ENCODE measurements around the gene MAGI2.

The MAGI2 gene

DNA sequence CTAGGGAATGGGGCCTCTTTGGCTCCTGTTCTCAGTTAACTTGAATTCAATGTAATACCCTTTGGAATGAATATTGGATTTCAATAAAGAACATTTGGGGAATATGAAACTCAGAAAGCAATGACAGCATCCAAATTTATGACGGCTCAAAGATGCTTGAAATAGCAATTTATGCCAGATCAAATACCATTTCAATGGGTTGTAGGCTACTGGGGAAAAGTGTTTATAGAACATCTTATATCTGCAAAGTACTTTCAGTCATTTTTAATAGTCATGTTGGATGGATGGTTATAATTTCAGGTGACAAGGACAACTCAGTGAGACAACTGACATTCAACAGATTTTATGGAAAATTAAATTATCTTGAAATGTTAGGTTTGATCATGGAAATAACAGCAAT is 882.2 kb downstream of the MAGI2 start:
- no peaks in the 10 kb centered on the region for H3K36me3 ChIP-seq (ENCODE audit: control insufficient read depth, insufficient read depth, low read length)

GRCh38 chr7:78568690-78569089 is 884.8 kb downstream of the MAGI2 start:
- Histone ChIP-seq H3K36me3 (ENCODE audit: control insufficient read depth, insufficient read depth, low read length) (no peaks in the 10 kb centered on the region), H3K4me3 (ENCODE audit: low read length) (no peak overlapping the region), H3K27ac (ENCODE audit: low read depth, low read length) (no peak overlapping the region), H3K27me3 (ENCODE audit: control insufficient read depth, insufficient read depth, low read length) (no peaks in the 10 kb centered on the region), H3K9ac (ENCODE audit: low read length) (no peak overlapping the region), H3K4me1 (ENCODE audit: control insufficient read depth, insufficient read depth, low read length) (no peaks in the 10 kb centered on the region)

More for the DNA sequence above, 882.2 kb downstream of the MAGI2 start:
- Histone ChIP-seq H3K4me3 (ENCODE audit: low read length) (no peak overlapping the region), H3K27ac (ENCODE audit: low read depth, low read length) (no peak overlapping the region), H3K4me1 (ENCODE audit: control insufficient read depth, insufficient read depth, low read length) (no peaks in the 10 kb centered on the region), H3K9ac (ENCODE audit: low read length) (no peak overlapping the region), H3K27me3 (ENCODE audit: control insufficient read depth, insufficient read depth, low read length) (no peaks in the 10 kb centered on the region)

DNA sequence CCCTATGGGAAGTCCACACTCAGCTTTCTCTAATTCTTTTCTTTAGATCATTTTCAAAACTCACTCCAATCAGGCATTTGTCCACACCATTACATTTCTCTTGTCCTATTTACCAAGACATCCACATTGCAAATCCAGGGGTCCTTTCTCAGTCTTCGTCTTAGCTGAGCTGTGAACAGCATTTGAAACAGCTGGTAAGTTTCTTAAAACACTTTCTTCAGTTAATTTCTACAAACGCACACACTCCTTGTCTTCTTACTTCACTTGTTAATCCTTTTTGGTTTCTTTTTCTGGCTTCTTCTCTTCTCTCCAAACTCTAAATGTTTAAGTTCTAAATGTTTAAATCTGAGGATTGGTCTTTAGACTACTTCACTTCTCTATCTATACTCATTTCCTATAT is 885.6 kb downstream of the MAGI2 start:
- Histone ChIP-seq H3K4me3 (ENCODE audit: low read length) (no peak overlapping the region), H3K9ac (ENCODE audit: low read length) (no peak overlapping the region), H3K4me1 (ENCODE audit: control insufficient read depth, insufficient read depth, low read length) (no peaks in the 10 kb centered on the region), H3K27me3 (ENCODE audit: control insufficient read depth, insufficient read depth, low read length) (no peaks in the 10 kb centered on the region), H3K36me3 (ENCODE audit: control insufficient read depth, insufficient read depth, low read length) (no peaks in the 10 kb centered on the region), H3K27ac (ENCODE audit: low read depth, low read length) (no peak overlapping the region)

- Histone ChIP-seq H3K27ac (ENCODE audit: low read depth, low read length) (no peak overlapping the region), H3K36me3 (ENCODE audit: control insufficient read depth, insufficient read depth, low read length) (no peaks in the 10 kb centered on the region)
Measured at GRCh38 chr7:78565784-78566183, 887.7 kb downstream of the MAGI2 start.

DNA sequence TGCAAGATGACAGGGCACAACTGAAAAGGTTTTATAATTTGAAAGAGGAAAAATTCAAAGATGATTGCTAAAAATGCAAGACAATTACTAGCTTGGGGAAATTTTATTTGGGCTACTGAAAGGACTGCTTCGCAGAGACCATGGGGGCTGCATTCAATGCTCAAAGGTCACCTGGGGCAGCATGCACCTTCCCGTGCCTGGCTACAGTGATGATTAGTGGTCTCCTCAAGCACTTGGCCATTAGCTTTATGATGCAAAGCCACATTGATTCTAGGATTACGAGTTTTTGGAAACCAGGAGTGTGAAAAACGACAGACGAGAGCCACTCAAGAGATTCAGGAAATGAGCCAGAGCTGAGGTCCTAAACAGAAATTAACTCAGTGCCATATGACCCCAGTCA is 890.3 kb downstream of the MAGI2 start:
- Histone ChIP-seq H3K9ac (ENCODE audit: low read length) (no peak overlapping the region), H3K27ac (ENCODE audit: low read depth, low read length) (no peak overlapping the region), H3K36me3 (ENCODE audit: control insufficient read depth, insufficient read depth, low read length) (no peaks in the 10 kb centered on the region), H3K27me3 (ENCODE audit: control insufficient read depth, insufficient read depth, low read length) (no peaks in the 10 kb centered on the region), H3K4me3 (ENCODE audit: low read length) (no peak overlapping the region), H3K4me1 (ENCODE audit: control insufficient read depth, insufficient read depth, low read length) (no peaks in the 10 kb centered on the region)

More at GRCh38 chr7:78565784-78566183, 887.7 kb downstream of the MAGI2 start:
- Histone ChIP-seq H3K27me3 (ENCODE audit: control insufficient read depth, insufficient read depth, low read length) (no peaks in the 10 kb centered on the region), H3K4me3 (ENCODE audit: low read length) (no peak overlapping the region), H3K4me1 (ENCODE audit: control insufficient read depth, insufficient read depth, low read length) (no peaks in the 10 kb centered on the region), H3K9ac (ENCODE audit: low read length) (no peak overlapping the region)

- H3K27ac ChIP-seq (ENCODE audit: low read depth, low read length), result no peak overlapping the region
- no peaks in the 10 kb centered on the region for H3K4me1 ChIP-seq (ENCODE audit: control insufficient read depth, insufficient read depth, low read length)
- no peak overlapping the region for H3K4me3 ChIP-seq (ENCODE audit: low read length)
- no peak overlapping the region for H3K9ac ChIP-seq (ENCODE audit: low read length)
- no peaks in the 10 kb centered on the region for H3K36me3 ChIP-seq (ENCODE audit: control insufficient read depth, insufficient read depth, low read length)
- H3K27me3 ChIP-seq (ENCODE audit: control insufficient read depth, insufficient read depth, low read length), result no peaks in the 10 kb centered on the region
Measured at GRCh38 chr7:78562191-78562590, 891.3 kb downstream of the MAGI2 start.

DNA sequence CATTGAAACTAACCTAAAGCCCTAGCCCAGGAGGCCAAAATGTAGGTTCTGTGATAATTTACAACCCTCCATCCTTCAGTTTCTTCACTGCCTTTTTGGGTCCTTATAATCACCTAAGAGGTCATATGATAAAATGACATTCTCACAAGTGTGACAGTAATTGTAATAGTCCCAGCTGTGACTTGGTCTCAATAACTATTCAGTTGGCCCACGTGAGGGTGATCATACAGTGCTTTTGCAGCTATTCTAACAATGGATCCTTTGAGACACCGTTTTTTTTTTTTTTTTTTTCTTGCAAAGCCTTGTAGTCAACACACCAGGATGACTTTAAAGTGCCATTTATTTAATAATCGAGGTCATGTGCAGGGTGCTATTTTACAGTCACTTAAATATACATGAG is 894.9 kb downstream of the MAGI2 start:
- Histone ChIP-seq H3K27ac (ENCODE audit: low read depth, low read length) (no peak overlapping the region), H3K4me1 (ENCODE audit: control insufficient read depth, insufficient read depth, low read length) (no peaks in the 10 kb centered on the region), H3K27me3 (ENCODE audit: control insufficient read depth, insufficient read depth, low read length) (no peaks in the 10 kb centered on the region), H3K36me3 (ENCODE audit: control insufficient read depth, insufficient read depth, low read length) (no peaks in the 10 kb centered on the region), H3K4me3 (ENCODE audit: low read length) (no peak overlapping the region), H3K9ac (ENCODE audit: low read length) (no peak overlapping the region)

DNA sequence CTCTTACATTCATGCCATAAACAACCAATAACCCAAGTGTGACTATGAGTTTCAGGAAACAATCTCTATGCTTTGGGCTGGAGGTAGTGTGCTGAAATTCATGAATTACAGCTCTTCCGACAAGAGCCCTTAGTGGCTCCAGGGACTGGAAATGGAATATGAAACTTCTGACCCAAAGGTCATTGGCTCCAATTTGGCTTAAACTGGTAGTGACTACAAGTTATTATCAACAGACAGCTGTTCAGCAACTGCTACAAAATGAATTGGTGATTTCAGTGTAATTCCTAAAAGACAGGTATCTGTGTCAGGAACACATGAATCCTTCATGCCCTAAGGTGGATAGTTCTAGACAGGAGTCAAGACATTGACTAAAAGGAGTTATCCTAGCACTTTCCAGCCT is 909.5 kb downstream of the MAGI2 start:
- H3K27ac ChIP-seq (ENCODE audit: low read depth, low read length), result no peak overlapping the region
- H3K4me3 ChIP-seq (ENCODE audit: low read length), result no peak overlapping the region
- H3K36me3 ChIP-seq (ENCODE audit: control insufficient read depth, insufficient read depth, low read length), result no peaks in the 10 kb centered on the region
- H3K4me1 ChIP-seq (ENCODE audit: control insufficient read depth, insufficient read depth, low read length), result no peaks in the 10 kb centered on the region
- H3K27me3 ChIP-seq (ENCODE audit: control insufficient read depth, insufficient read depth, low read length), result no peaks in the 10 kb centered on the region
- H3K9ac ChIP-seq (ENCODE audit: low read length), result no peak overlapping the region

GRCh38 chr7:78542981-78543380 is 910.5 kb downstream of the MAGI2 start:
- Histone ChIP-seq H3K27ac (ENCODE audit: low read depth, low read length) (no peak overlapping the region), H3K4me3 (ENCODE audit: low read length) (no peak overlapping the region), H3K9ac (ENCODE audit: low read length) (no peak overlapping the region), H3K4me1 (ENCODE audit: control insufficient read depth, insufficient read depth, low read length) (no peaks in the 10 kb centered on the region), H3K27me3 (ENCODE audit: control insufficient read depth, insufficient read depth, low read length) (no peaks in the 10 kb centered on the region), H3K36me3 (ENCODE audit: control insufficient read depth, insufficient read depth, low read length) (no peaks in the 10 kb centered on the region)

DNA sequence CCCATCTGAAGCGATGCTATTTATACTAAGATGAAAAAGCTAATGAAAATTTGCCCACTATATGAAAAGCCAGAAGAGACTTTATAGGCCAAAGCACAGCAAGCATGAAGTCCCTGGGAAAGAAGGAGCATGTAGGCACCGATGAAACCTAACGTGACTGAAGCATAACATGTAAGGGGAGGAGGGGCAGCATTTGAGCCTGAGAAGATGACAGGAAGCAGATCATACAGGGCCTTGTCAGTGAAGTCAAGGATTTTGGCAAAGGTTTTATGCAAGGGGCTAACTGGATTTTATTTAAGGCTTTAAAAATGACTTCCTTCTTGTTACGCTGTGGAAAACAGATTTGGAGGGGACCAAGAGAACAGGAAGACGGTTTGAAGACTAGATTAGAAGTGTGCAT is 910.9 kb downstream of the MAGI2 start:
- H3K9ac ChIP-seq (ENCODE audit: low read length), result no peak overlapping the region
- no peaks in the 10 kb centered on the region for H3K4me1 ChIP-seq (ENCODE audit: control insufficient read depth, insufficient read depth, low read length)
- no peaks in the 10 kb centered on the region for H3K27me3 ChIP-seq (ENCODE audit: control insufficient read depth, insufficient read depth, low read length)
- no peak overlapping the region for H3K4me3 ChIP-seq (ENCODE audit: low read length)
- no peak overlapping the region for H3K27ac ChIP-seq (ENCODE audit: low read depth, low read length)
- no peaks in the 10 kb centered on the region for H3K36me3 ChIP-seq (ENCODE audit: control insufficient read depth, insufficient read depth, low read length)

DNA sequence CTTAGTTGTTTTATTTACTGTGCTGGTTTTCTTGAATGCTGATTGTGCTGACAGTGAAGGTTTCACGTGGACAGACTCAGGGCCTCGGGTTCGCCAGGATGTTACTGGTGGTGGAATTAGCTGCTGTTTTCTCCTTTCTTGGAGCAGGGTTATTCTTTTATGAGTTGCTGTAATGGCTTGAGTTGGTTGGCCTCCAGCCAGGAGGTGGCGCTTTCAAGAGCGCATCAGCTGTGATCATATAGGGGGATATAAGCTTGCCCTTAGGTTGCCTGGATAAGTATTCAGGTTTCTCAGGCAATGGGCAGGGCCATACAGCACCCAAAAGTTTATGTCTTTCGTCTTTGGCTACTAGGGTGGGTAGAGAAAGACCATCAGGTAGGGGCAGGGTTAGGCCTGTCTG is 913.6 kb downstream of the MAGI2 start:
- H3K27ac ChIP-seq (ENCODE audit: low read depth, low read length), result no peak overlapping the region
- no peak overlapping the region for H3K4me3 ChIP-seq (ENCODE audit: low read length)
- no peaks in the 10 kb centered on the region for H3K27me3 ChIP-seq (ENCODE audit: control insufficient read depth, insufficient read depth, low read length)
- no peak overlapping the region for H3K9ac ChIP-seq (ENCODE audit: low read length)
- H3K4me1 ChIP-seq (ENCODE audit: control insufficient read depth, insufficient read depth, low read length), result no peaks in the 10 kb centered on the region
- no peaks in the 10 kb centered on the region for H3K36me3 ChIP-seq (ENCODE audit: control insufficient read depth, insufficient read depth, low read length)

DNA sequence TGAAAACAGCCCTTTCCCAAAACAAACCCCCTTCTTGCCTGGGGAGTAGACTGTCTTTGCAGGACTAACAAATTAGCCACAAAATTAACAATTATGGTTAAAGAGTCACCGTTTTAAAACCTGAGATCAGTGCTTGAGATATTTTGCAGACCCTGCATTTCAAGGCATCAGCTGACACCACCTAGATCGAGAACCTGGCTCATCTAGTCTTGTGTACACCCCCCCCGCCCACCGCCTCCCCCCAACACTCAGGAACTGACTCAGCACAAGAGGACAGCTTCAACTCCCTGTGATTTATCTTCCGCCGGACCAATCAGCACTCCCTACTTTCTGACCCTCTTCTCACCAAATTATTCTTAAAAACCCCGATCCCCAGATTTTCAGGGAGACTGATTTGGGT is 917.8 kb downstream of the MAGI2 start:
- Histone ChIP-seq H3K4me3 (ENCODE audit: low read length) (no peak overlapping the region), H3K9ac (ENCODE audit: low read length) (no peak overlapping the region)

GRCh38 chr7:78530351-78530750 is 923.1 kb downstream of the MAGI2 start:
- Histone ChIP-seq H3K4me1 (ENCODE audit: control insufficient read depth, insufficient read depth, low read length) (no peaks in the 10 kb centered on the region), H3K4me3 (ENCODE audit: low read length) (no peak overlapping the region), H3K9ac (ENCODE audit: low read length) (no peak overlapping the region), H3K27ac (ENCODE audit: low read depth, low read length) (no peak overlapping the region), H3K36me3 (ENCODE audit: control insufficient read depth, insufficient read depth, low read length) (no peaks in the 10 kb centered on the region), H3K27me3 (ENCODE audit: control insufficient read depth, insufficient read depth, low read length) (no peaks in the 10 kb centered on the region)

More for the DNA sequence above, 917.8 kb downstream of the MAGI2 start:
- Histone ChIP-seq H3K27ac (ENCODE audit: low read depth, low read length) (no peak overlapping the region), H3K27me3 (ENCODE audit: control insufficient read depth, insufficient read depth, low read length) (no peaks in the 10 kb centered on the region), H3K36me3 (ENCODE audit: control insufficient read depth, insufficient read depth, low read length) (no peaks in the 10 kb centered on the region), H3K4me1 (ENCODE audit: control insufficient read depth, insufficient read depth, low read length) (no peaks in the 10 kb centered on the region)

All from rectal smooth muscle tissue (tissue), 1 donor.